Activated CD8-positive, alpha-beta memory T cell treated with anti-CD3 and anti-CD28 coated beads for 48 hours (primary cell): ENCODE results near the gene GALNT13.

Experiments
- DNase-seq, 3 experiments: peaks; one replicate each; pipeline ENCODE4 v3.0.0-alpha.2; 2020; ENCODE audit warnings: low read depth in 2 of 3, low spot score in 2 of 3

The GALNT13 gene

DNA sequence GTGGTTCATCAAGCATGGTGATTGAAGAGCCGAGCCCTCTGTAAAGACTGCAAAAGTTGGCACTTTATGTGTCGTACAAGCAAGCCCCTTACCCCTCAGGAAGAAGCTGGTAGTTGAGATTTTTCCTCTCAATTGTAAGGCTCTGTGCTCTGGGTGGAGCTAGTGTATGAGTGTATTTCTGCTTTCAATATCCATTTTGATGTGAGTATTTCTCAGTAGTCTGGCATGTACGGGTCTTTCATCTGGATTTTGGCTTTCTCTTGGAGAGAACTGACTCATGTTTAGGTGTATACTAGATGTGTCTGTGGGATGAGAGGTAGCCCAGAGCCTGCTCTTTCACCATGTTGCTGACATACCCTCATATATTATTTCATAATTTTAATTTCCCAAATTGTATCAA is 420.2 kb downstream of the GALNT13 start:
- no peak for DNase-seq

DNA sequence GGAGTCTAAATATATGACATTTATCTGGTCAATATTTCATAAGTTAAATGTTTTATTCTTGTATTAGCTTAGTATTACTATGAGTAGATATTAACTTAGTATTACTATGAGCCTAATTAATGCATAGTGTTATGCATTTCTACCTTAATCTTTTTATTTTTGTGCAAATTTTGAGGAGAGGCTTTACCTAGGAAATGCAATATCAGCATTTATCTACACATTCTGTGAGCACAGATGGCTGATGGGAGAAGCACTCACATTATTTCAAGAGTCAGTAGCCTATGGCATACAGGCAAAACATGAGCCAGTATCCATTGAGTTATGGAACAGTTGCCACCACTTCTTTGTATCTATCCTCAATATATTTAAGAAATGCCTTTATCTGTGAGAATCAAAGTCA is 422.1 kb downstream of the GALNT13 start:
- DNase-seq = no peak

GRCh38 chr2:154306266-154306970 is 434.7 kb downstream of the GALNT13 start:
- DNase-seq = no peak

- no peak for DNase-seq
These were observed 435.3 kb downstream of the GALNT13 start for GRCh38 chr2:154307007-154307406.

DNA sequence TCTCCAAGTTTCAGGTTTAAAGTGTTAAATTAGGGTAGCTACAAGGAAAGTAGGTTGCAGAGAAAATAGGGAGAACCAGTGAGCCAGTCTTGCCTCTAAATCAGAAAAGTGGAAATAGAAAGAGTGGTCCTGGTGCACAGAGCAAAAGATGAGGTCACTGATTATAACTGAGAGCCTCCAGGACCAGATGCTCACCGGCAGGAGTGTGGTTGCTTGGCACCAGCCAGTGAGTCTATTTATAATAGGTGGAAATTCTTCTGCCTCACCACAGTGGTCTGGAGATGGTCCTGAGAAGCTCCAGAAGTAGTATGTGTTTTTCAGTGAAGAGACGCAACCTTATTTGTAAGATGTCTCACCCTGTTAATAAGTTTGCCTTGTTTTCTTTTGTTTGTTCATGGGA is 452.9 kb downstream of the GALNT13 start:
- DNase-seq = no peak

DNA sequence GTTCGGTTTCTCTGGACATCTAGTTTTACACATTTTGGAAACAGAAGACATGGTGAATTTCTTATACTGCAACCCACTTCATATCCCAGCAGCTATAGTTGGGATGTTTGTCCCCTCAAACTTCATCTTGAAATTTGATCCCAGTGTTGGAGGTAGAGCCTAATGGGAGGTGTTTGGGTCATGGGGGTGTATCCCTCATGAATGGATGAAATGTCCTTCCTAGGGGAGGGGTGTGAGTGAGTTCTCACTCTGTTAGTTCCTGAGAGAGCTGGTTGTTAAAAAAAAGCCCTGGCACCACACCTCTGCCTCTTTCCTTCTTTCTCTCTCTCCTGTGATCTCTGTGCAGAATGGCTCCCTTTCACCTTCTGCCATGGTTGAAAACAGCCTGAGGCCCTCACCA is 457.8 kb downstream of the GALNT13 start:
- no peak for DNase-seq

DNA sequence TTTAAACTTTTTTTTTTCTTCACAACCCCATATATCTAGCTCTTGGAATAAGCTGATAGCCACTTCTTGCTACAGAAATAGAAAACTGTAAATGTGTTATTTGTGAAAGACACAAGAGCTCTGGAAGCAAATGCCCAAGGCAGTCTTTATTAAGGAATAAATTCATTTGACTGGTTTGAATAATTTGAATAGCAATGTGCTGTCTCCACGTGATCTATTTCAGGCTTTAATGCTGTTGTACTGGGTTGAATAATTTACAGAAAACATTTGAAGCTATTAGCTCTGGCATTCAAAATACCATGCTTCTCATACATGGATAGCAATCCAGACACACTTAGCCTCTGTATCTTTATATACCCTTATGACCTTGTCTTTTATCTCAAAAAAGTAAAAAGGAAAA is 460.1 kb downstream of the GALNT13 start:
- DNase-seq = no peak

GRCh38 chr2:154336201-154336600 is 464.5 kb downstream of the GALNT13 start:
- DNase-seq = no peak

- no peak for DNase-seq
These were observed 466.7 kb downstream of the GALNT13 start for GRCh38 chr2:154338352-154338967.

GRCh38 chr2:154343282-154343681 is 471.6 kb downstream of the GALNT13 start:
- DNase-seq = no peak

DNA sequence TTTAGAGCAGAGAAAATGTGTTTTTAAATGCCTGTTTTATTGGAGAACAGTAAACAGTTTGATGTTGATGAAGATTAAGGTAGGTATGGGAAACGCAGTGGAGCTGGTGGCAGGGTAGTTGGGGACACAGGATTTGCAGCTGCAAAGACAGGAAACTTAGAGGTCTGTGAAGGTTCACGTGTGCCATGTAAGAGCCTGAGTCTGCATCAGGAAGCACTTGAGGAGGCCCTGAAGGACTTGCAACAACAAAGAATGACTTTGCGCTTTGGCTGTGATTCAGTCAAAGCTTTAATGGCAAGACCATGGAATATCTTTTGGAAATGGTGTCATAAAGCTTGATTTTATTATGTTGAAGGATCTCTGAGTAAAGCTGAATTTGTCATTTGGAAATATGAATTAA is 479.2 kb downstream of the GALNT13 start:
- DNase-seq = no peak

- DNase-seq = no peak
These were observed 489.6 kb downstream of the GALNT13 start for GRCh38 chr2:154361276-154361675.

GRCh38 chr2:154368153-154368552 is 496.4 kb downstream of the GALNT13 start:
- DNase-seq = no peak

- DNase-seq = no peak
These were observed 499.2 kb downstream of the GALNT13 start for GRCh38 chr2:154370873-154371272.

DNA sequence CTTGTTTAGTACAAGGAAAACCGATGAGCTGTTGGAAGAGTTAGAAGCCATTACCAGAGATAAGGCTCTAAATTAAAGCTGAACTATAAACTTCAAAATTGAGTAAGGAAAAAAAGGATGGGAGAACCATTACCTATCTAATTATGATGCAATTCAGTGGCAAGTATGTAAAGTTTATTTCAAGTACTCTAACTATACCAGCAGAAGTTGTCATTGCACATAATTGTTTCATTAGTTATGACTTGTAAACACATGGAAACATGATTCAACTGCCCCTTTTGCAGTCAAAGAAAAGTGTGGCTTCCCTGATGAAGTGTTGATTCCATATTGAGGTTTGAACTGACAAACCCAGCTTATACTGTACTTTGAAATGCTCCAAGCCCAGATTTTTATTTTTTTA is 502.7 kb downstream of the GALNT13 start:
- no peak for DNase-seq

DNA sequence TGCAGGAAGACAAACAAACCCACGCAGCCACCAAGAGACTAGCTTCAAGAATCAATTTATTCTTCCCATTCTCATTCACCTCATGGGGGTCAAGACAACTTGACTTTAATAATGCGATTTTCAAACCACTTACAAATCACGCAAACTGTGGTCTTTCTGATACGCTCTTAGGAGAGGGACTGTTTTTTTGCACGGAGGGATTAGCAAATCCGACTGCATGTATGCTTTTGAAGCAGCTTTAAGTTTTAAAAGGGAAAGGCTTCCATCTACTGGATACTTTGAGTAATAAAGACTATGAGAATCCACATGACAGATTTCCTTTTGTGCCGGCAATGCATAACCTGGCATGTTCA is 503.8 kb downstream of the GALNT13 start:
- DNase-seq = no peak

DNA sequence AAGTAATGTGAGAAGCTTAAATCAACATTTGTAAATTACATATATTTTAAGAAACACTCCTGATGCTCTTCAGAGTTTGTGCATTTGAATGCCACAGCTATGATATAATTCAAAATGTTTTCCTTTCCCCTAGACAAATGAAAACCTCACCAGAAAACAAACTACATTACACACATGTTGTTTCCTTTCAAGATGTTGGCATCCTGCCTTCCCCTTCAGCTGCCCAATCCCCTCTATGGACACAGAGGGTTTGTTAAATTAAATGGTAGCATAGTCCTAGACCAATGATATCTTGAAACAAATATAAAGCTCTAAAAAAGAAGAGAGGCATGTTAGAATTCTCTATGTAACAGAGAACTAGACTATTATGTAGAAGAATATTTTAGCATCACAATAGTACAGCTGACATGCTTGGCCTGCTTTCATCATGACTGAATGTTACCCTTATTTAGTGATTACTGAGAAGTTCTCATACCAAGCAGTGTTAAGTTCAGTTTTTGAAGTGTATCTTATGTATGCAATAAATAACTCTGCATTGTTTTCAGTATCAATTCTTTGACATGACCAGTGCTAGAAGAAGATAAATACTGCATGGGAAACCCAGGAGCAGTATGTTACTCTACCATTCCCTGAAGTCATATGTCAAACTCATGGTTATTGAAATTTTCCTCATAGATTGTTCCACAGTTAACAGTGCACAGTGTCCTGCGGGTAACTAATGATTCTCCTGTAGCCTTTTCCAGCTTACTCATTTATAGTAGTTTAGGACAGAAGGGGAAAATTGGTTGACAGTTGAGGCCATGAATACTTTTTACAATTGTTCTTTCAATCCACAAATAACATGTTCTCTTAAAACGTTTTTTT is 510.4 kb downstream of the GALNT13 start:
- no peak for DNase-seq

DNA sequence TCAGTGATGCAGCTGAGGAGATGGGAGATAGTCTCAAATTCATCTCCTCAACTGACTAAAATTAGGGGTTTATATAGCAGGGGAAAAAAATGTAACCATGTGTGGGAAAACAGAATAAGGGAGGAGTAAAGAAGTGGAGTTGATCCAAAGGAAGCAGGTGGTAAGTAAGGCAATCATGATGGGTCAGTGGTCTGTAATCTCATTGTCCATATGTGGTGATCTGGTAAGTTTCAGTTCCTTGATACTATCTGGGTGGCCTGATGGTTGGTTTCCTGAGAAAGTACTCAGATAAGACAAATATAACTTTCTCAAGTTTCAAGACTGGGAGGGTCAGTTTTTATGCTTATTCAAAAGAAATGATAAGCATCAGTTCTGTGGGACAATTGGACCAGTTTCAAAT is 514.5 kb downstream of the GALNT13 start:
- DNase-seq = no peak

- no peak for DNase-seq
These were observed 519.3 kb downstream of the GALNT13 start for GRCh38 chr2:154391051-154391450.

- DNase-seq = no peak
These were observed 520.5 kb downstream of the GALNT13 start for GRCh38 chr2:154392256-154392655.

DNA sequence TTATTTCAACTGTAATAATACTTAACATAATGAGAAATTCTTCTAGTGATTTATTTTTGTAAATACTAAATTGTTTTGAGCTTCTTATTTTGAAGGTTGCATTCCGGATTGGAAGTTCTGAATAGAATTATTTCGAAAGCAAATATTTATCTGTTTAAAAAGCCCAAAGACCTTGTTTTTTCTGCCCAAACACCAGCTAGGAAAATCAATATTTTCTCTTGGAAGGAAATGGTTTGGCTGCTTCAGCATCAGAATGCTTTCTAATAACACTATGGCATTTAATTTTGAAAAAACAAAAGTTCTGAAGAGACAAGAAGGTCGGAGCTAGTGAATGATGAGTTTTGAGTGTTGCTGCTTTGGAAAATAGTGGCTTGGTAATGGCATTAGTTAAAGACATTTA is 522.9 kb downstream of the GALNT13 start:
- no peak for DNase-seq

DNA sequence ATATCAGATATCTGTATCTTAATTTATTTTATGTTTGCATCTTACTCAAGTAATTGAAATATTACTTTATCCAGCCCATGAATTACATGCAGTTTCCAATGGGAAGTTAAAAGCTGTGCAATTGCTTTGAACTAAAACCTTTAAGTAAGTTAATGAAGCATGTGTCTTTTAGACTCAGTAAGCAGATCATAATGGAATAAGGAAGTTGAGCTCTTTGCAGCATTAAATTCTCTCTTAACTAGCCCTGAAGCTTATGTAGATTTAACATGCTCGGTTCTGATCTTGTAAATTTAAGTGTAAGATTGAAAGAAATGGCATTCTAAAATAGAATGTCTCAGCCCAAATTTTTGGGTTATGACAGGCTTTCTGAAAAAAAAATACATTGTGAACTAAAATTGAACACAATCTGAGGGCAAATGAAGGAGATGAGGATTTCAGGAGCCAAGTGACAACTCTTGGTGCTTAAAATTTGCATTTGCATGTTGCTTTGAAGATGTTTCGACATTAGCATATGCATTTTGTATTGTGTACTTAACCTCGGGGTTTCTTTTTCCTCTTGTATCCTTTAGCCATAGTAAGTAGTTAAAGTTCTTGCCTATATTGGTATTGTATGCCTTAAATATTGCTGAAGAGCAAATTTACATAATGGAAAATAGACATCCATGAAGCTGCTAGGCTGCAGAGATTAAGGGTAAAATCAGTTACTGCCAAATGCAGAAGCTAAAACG is 529.0 kb downstream of the GALNT13 start:
- no peak for DNase-seq
